NCI-H748 treated with DMSO at 0.1 percent for 48 hours (cell line): ENCODE results near the gene COMP.

ENCODE experiments used
- DNase-seq: peaks from one replicate; lab custom pipeline; 2025; lab: John Stamatoyannopoulos, UW

The COMP gene

DNA sequence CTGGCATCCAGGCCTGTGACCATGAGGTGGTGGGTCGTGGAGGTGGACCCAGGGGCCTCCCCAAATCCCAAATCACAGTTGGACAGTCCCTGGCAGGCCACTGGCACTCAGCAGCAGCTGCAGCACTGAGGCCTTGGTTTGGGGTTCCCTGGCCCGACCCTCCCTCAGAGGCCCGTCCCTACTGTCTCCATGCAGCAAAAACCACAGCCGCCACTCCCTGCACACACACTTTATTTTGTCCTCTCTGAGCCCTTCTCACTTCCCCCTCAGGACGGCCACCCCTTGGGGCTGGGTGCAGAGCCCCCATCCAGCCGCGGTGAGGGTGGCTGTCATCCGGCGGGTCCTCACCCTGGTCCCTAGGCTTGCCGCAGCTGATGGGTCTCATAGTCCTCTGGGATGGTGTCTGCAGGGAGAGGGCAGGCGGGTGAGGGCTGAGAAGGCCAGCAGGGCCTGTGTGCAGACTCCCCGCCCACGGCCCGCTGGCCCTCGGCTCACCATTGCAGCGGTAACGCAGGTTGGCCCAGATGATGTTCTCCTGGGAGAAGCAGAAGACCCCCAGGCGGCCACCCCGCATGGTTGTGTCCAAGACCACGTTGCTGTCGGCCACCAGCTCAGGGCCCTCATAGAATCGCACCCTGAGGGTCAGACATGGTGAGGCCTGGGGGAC, 8.4 kb downstream of the COMP start:
- DNase-seq: no peak

DNA sequence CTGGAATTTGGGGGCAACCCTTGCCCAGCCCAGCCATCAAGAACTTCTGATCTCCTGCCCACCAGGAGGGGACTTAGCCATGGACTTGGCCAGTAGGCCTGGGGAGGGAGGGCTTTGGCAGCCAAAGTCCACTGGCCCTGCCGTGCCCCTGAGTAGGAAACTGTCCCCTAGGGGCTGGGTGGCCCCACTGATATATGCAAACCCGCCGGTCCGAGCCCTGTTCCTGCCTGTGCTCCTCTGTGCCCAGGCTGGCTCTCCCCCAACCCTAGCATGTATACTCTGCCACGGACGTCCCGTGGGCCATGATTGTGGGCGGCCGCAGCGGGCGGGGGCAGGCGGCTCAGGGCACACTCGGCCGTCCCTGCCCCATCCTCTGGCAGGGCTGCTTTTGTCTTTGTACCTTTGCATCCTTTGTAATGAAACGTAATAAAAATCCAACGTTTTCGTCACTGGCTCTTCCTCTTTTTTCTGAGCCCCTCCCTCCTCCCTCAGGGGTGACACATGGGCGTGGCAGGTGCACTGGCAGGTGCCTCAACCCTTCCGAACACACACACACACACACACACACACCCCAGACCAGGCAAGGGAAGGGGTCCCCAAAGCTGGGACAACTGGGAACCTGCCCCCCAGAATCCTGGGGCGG, 9.1 kb downstream of the COMP start:
- no peak for DNase-seq

DNA sequence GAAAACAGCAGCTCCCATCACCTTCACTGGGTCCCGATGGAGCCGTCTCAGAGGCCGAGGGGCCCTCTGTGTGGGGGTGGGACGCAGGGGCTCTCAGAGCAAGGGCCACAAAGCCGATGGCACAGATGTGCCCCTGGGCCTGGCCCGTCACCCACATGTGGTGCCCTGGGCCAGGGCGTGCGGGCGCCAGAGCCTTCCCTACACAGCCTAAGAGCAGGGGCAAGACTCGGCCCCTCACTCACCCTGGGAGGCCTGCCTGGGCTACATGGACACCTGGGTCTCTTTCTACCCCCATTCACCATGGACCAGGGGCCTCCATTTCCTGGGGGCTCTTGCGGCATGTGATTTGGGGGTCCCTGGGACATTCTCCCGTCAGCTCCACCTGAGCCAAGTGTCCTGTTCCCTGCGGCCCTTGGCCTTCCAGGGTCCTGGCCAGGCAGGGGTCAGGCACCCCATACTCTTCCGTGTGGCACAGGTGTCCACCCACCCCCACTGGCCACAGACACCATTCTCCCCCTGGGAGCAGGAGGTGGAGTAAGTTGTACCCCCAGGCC, 10.0 kb downstream of the COMP start:
- DNase-seq: no peak

DNA sequence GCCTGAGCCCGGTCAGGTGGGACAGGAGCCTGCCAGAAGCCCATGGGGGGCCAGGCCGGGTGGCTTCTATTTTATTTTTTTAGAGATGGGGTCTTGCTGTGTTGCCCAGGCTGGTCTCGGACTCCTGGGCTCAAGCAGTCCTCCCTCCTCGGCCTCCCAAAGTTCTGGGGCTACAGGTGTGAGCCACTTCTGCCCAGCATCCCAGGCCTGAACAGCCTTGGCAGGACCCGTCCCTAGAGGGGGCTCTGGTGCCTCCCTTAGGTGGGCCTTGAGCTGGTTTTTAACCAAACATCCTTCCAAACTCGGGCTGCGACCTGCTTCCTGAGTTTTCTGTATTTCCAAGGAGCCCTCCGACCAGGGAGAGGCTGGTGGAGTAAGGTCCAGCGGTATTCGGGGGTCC, 10.5 kb downstream of the COMP start:
- DNase-seq: no peak

DNA sequence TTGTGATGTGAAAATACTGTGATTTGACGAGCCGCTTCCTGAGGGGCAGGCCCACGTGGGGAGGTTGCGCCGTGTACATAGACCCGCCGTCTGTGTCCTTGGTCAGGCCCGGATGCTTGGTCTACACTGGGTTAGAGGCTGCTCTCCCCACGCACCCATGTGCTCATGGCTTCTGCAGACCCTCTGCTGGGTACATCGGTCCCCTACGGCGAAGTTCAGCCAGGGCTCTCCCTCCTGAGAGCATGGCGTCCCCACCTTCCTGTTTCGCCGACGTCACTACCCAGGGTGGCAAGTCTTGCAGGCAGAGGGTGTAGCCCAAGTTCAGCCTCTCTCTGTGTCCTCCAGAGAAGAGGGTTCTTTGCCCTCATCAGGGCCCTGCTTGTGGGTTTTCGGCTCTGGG, 11.0 kb downstream of the COMP start:
- no peak for DNase-seq

DNA sequence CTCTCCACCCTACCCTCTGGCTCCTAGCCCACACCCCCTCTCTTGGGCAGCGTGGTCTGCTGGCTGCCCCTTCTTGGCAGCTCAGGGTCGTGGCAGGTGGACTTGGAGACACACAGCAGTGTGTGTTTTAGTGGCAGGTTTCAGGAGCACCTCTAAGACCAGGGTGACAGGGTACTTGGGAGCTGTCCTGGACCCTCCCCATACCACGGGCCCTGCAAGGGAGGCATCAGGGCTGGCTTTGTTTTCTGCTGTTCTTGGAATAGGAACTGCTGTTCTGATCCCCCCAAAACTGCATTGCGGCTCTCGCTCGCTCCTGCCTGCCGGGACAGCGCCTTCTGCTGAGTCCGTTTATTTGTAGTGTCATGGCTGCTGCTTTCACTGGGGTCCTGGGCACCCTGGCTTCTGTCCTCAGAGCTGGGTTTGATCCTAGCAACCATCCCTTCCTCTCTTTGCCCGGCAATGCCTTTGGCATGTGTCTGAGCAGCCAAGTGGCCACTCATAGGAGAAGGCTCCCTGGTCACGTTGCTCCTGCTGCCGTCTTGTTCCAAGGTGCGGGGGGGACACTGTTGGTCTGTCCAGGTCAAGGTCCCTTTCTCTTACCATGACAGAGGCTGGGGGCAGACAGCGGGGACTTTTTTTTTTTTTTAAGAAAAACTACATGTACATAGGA, 12.1 kb downstream of the COMP start:
- no peak for DNase-seq

DNA sequence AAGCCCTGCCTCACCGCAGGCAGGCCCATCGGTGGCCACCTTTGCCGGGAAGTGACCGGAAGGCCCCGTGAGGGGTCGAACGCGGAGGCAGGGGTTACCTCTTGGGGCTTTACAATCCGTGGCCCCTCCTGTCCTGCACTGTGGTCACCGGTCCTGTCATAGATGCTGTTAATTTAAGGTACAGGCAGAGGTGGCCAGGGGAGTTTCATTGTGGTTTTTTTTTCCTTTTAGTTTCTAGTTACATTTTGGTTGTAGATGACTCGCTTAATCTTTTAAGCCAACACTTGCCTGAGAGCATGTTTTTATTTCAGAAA, 13.1 kb downstream of the COMP start:
- DNase-seq: no peak

DNA sequence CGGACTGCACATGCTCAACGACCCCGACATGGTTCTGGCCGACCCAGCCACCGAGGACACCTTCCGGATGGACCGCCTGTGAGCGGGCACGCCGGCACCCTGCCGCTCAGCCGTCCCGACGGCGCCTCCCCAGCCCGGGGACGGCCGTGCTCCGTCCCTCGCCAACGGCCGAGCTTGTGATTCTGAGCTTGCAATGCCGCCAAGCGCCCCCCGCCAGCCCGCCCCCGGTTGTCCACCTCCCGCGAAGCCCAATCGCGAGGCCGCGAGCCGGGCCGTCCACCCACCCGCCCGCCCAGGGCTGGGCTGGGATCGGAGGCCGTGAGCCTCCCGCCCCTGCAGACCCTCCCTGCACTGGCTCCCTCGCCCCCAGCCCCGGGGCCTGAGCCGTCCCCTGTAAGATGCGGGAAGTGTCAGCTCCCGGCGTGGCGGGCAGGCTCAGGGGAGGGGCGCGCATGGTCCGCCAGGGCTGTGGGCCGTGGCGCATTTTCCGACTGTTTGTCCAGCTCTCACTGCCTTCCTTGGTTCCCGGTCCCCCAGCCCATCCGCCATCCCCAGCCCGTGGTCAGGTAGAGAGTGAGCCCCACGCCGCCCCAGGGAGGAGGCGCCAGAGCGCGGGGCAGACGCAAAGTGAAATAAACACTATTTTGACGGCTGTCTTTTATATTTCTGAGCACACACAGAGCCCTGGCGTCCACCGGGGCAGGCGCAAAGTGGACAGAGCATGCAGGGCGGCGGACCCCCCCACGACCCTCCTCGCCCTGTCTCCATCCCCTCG, 13.6 kb downstream of the COMP start:
- DNase-seq: no peak

DNA sequence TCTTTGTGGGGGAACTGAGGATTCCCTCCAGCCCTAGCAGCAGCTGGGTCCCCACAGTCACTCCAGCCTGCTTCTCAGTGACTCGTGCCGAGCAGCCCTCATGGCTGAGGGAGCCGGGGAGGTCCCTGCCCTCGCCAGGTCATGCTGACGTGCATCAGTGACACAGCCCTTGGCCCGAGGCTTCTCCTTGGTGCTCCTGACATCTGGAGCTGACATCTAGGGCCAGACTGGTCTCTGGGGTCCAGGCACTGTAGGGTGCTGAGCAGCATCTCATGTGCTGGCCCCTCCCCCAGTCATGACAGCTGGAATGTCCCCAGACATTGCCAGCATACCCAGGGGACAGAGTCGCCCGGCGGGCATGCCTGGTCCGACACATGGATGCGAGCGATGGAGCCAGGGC, 14.4 kb downstream of the COMP start:
- DNase-seq: no peak

DNA sequence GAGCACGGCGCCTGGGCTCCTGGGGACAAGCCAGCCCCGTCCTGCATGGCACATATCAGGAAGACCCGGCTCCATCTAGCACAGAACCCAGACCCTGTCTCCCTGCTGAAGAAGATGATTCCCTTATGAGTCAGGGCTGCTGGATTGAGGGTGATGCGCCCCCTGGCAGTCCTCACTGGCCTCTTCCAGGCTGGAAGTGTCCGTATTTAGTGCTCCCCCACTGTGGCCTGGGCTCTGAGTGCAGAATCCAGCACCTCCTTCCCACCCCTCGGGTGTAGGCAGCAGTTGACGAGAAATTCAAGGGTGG, 14.9 kb downstream of the COMP start:
- DNase-seq: no peak

DNA sequence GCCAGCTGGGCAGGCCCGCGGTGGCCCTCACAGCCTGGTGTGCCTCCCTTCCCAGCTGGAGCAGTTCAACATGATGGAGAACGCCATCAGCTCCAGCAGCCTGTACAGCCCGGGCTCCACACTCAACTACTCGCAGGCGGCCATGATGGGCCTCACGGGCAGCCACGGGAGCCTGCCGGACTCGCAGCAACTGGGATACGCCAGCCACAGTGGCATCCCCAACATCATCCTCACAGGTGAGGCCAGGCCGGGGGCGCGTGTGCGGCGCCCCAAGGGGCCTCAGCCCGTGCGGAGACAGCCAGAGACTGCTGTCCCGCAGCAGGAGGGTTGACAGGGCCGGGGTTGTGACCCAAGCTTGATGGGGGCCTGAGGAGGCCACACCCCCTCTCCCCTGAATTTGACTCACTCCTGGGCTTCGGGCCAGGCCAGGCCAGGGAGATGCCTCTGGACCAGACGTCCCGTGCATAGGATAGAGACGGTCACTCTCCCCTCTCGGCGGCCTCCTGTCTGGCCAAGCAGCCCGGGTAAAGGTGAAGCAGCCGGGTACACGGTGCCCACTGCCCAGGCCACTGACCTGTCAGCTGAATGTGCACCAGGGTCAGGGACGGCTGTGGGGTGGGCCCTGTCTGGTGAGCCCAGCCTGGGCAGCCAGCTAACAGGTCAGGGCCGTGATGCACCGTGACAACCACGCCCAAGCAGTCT, 15.4 kb downstream of the COMP start:
- DNase-seq: no peak

DNA sequence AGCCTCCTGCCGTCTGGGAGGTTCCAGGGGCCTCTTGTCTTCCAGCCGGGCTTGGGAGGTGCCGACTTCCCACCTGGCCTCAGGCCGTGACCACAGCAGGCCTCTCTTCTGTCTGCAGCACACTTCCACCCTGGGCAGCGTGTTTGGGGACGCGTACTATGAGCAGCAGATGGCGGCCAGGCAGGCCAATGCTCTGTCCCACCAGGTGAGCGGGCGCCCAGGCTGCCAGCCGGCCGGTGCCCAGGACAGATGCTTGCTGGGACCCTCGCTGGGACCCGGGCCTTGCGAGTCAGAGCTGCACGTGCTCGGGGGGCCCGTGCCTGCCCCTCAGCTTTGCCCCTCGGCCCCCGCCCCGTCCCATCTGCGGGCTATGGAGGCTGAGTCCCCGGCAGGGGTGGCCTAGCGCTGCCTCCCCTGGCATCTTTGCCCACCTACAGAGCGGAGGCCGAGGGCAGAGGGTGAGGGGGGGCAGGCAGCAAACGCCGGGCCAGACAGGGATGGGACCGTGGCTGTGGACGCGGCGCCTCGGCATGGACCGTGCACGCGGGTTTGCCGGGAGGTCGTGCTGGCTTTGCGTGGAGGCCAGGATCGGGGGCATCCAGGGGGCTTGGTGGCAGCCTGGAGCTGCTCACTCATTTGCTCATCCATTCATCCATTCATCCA, 16.2 kb downstream of the COMP start:
- no peak for DNase-seq

DNA sequence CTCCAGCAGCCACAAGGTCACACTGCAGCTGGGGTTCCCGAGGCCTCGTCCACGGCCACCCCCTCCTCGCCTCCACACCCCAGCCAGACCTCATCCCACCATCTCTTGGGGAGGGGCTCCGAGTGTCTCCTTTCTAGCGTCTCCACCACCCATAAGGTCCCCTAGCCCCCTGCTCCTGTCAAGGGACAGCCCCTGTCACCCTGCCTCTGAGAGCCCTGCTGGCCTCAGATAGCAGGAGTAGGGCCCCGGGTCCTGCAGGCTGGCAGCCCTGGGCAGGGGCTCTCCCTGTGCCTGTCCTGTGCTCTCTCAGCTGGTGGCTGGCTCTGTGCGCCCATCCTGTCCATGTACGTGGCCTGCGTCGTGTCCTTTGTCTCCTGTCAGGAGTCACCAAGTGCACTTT, 17.0 kb downstream of the COMP start:
- DNase-seq: no peak

DNA sequence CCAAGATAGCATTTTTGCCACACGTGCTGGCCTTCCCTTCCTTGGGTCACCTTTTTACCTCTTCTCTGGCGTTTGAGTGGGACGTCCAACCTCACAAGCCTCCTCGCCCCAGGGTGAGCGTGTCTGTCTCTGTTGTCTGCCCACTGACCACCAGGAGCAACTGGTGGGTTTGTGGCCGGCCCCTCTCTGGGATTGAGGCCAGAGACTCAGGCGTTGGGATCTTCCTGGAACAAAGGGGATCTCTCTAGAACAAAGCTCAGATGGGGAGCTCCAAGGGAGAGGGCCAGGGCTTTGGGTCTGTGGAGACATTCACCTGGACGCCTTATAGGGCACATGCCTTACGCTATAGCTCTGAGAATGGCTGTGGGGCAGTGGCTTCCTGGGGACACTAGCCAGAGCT, 17.4 kb downstream of the COMP start:
- no peak for DNase-seq

DNA sequence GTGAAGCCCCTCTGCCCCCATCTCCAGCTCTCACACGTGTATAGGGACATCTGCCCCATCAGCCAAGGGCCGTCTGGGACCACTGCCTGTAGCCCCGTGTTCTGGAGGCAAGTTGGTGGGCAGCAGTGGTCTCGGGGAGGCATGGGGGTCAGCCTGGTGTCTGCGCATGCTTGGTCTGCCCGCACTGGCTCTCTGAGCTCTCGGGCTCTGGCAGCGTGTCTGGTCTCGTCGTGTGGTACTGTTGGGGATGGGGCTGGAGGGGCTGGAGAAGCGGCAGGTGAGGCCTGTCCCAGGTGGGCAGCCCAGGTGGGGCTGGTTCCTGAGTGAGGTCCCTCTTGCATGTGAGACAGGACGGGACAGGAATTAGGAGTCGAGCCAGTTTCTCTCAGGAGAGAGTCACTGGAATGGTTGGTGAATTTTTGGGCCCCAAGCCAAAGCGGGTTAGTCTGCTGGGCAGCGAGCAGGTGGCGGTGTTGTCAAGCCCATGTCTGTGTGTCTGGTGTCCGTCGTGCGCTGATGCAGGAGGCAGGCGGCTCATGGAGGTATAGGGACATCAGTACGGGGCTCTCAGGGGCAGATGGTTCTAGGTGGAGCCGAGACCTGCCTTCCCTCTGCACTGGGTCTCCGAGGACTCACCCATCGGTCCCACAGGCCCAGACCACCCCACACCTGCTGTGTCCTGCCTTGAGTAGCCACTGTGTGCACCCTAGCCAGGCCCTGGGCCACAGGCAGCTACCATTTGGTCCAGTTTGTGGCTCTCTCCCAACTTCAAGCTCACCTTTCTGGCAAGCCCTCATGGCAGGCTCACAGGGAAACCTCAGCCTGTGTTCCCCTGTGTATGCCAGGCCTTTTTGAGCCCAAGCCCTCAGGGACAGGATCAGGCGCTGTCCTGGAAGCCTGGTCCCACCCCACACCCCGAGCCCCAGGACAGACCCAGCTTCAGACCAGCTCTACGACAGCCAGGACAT, 18.2 kb downstream of the COMP start:
- no peak for DNase-seq

DNA sequence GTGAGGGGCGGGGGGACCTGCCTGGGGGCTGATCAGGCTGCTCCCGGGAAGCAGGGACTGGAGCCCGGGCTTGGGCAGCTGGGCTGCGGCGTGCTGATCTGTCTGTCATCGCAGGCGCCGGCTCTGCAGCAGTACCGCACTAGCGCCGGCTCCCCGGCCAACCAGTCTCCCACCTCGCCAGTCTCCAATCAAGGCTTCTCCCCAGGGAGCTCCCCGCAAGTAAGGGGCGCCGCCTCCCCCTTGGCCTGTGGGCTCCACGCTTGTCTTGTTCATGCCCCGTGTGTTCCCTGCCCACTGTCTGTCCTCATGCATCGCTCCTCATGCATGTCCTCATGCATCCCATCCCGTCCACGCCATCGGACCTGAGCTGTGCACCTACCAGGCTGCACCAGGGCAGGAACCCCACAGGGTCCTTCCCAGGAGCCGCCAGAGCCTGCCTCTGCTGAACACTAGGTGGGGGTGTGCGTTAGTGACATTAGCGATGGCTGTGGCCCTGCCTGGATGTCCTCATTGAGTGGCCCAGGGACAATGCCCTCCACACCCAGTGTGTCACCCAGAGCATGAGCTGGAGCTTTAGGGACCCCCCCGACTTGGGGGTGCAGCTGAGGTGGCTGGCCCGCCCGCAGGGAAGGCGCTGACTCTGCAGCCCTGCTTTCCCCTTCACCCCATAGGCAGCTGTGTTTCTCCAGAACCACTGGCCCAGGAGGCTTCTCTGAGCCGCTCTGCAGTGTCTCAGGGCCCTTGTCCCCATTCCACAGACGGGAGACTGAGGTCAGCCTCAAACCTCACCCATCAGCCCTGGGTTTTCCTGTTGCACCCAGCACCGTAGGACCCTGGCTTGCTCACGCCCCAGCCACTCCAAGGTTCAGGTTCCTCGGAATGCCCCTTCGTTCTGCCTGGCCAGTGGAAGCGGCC, 19.5 kb downstream of the COMP start:
- no peak for DNase-seq

DNA sequence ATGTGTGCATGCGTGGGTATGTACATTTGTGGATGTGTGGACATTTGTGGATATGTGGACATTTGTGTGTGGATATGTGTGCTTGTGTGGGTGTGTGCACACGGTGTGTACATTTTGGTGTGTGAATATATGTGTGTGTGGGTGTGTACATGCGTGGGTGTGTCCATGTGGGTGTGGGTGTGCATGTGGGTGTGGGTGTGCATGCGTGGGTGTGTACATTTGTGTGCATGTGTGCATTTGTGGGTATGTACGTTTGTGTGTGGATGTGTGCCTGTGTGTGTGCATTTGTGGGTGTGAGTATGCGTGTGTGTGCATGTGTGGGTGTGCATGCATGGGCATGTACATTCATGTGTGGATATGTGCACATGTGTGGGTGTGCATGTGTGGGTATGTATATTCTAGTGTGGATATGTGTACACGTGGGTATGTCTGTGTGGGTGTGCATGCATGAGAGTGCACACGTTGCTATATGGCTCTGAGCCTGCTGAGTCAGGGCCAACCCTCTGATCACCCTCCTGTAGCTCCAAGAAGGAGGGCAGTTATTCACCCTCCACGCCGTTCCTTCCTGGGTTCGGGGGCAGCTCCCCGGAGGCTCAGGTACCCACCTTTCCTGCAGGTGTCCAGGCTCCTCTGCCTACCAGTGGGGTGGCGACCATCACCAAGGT, 20.3 kb downstream of the COMP start:
- no peak for DNase-seq

DNA sequence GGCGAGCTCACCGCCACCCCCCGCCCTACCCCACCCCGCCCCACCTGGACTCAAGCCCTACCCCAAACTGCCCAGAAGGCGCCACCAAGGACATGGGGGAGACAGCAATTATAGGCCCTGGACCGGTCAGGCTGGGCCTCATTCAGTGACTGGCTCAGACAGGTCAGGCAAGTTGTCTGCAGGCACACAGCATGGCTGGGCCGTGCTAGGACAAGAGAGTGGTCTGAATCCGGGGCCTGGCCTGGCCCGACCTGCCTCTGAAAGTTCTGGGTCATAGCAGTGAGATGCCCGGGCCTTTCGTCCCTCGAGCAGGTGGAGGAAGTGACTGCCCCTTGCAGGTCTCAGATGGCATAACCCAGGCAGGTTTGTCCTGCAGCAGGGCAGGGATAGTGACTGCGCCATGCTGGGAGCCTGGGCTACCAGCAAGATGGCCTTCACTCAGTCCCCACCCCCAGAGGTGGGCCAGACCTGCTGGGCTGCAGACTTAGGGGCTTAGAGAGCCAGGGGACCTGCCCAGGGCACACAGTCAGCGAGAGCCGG, 21.0 kb downstream of the COMP start:
- DNase-seq: no peak
